ENCODE measurements around the gene HECA. TPM values are rescaled to one million over a fixed set of nuclear protein-coding genes. Genes with fewer than 3 reads are reported as not detected.

HECA gene, protein sequence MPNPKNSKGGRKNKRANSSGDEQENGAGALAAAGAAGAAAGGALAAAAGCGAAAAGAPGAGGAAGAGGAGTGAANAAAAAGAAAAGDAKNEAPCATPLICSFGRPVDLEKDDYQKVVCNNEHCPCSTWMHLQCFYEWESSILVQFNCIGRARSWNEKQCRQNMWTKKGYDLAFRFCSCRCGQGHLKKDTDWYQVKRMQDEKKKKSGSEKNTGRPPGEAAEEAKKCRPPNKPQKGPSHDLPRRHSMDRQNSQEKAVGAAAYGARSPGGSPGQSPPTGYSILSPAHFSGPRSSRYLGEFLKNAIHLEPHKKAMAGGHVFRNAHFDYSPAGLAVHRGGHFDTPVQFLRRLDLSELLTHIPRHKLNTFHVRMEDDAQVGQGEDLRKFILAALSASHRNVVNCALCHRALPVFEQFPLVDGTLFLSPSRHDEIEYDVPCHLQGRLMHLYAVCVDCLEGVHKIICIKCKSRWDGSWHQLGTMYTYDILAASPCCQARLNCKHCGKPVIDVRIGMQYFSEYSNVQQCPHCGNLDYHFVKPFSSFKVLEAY
- 6.7 and 9.5 TPM in 2 replicates for total RNA-seq

DNA sequence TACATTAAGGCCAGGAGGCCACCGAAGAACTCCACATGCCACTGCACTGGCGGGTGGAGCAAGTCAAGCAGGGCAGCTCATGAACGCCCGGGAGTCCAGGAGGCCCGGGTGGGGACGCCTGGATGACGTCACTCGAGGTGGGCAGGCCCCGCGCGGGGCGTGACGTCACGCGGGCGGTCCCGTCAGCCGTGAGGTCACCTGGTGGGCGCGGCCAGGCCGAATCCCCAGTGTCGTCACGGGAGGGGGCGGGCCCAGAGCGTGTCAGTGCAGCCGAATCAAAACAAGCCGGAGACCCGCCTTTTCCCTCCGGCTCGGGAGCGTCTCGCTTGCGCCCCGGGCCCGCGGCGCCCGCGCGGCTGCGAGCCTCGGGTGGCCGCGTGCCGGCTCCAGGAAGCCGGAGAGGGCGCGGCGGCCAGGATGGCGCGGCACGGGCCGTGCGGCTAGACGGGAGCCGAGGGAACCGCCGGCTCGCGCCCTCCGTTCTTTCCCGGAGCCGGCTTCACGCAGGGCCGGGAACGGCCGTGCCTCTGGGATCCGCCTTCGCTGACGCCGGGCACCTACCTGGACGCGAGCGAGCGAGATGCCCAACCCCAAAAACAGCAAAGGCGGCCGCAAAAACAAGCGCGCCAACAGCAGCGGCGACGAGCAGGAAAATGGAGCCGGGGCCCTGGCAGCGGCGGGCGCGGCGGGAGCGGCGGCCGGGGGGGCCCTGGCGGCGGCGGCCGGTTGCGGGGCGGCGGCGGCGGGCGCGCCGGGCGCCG lies at the start of gene HECA:
HECA (plus strand) TSS at position 264 of the 761 bp plus-strand sequence; CDS start at position 581, 317 bp downstream.

Other genes starting within 250 kb of the HECA start
- gene REPS1, start 146.8 kb upstream of the HECA start, total RNA-seq: 18.6 and 31.0 TPM in 2 replicates
- 38.6 and 44.9 TPM in 2 replicates for gene ABRACL, start 106.3 kb upstream of the HECA start, total RNA-seq
- not detected in 2 replicates for gene TXLNB, start 156.9 kb downstream of the HECA start, total RNA-seq
- gene CITED2, start 239.6 kb downstream of the HECA start, total RNA-seq: 134 and 433 TPM in 2 replicates